ENCODE results near the gene C19orf67. TPM values are rescaled to one million over a fixed set of nuclear protein-coding genes. Genes with fewer than 3 reads are reported as not detected.

The C19orf67 gene
- total RNA-seq, 1 experiment from 2014 or later = 0.28 TPM

- in situ Hi-C loops (cut with HindIII; ENCODE audit: low pct_unique_long_range_greater_than_20kb, low sequenced_read_pairs) (no loop called here), intact Hi-C loops (cut with micrococcal nuclease; ENCODE audit: unreplicated experiment) (no loop called here)
- Histone ChIP-seq H3K27me3 (ENCODE audit: control insufficient read depth, insufficient read depth, low read length) (no peaks in the 10 kb centered on the region), H3K4me1 (ENCODE audit: control insufficient read depth, insufficient read depth, low read length) (peaks cover 5% of the 10 kb centered on the region; the same call in 1 of the 2 replicates), H3K4me3 (ENCODE audit: low read depth in 2 of 2, low read length in 2 of 2) (no peak overlapping the region), H3K9me3 (ENCODE audit: control insufficient read depth, insufficient read depth, low read depth, low read length) (no peaks in the 10 kb centered on the region), H3K27ac (ENCODE audit: low read length) (no peak overlapping the region), H3K36me3 (ENCODE audit: control insufficient read depth, insufficient read depth, low read length) (no peaks in the 10 kb centered on the region)
- ATAC-seq (no peak), DNase-seq (ENCODE audit: low read depth, low spot score) (no peak)
- POLR2A ChIA-PET = no interaction called here
- CTCF ChIA-PET = interaction anchor here (0.6 to 0.8 kb wide), 2 partner anchors 18 to 143 kb away, joined by 3 to 4 read pairs; partner anchors contain the start of gene MISP3
- no peak for TF ChIP-seq TCF7L2 (IDR thresholded peaks at IDR 0.05; ENCODE audit: low read depth, low read length)
- no TSS peak for BruUV-seq (replicated peaks)
Observed at GRCh38 chr19:14054721-14055120, 30.9 kb downstream of the C19orf67 start.

DNA sequence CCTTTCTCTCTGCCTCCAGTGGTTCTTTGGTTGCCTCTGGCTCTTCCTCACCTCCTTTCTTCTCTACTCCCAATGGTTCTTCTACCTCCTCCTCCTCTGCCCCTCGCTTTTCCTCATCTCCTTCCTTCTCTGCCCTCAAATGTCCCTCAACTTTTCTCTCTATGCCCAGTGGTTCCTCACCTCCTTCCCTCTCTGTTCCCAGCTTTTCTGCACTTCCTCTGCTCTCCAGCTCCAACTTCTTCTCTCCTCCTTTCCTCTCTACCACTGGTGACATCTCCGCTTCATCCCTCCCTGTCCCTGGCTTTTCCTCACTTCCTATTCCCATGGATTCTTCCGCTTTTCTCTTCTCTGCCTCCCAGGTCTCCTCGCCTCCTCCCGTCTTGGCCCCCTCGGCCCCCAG, 31.5 kb downstream of the C19orf67 start:
- BruUV-seq (replicated peaks) = no TSS peak
- Histone ChIP-seq H3K27me3 (ENCODE audit: control insufficient read depth, insufficient read depth, low read length) (no peaks in the 10 kb centered on the region), H3K36me3 (ENCODE audit: control insufficient read depth, insufficient read depth, low read length) (no peaks in the 10 kb centered on the region), H3K27ac (ENCODE audit: low read length) (no peak overlapping the region), H3K4me3 (ENCODE audit: low read depth in 2 of 2, low read length in 2 of 2) (no peak overlapping the region), H3K4me1 (ENCODE audit: control insufficient read depth, insufficient read depth, low read length) (peaks cover 5% of the 10 kb centered on the region; the same call in 1 of the 2 replicates), H3K9me3 (ENCODE audit: control insufficient read depth, insufficient read depth, low read depth, low read length) (no peaks in the 10 kb centered on the region)
- intact Hi-C loops (cut with micrococcal nuclease; ENCODE audit: unreplicated experiment) (no loop called here), in situ Hi-C loops (cut with HindIII; ENCODE audit: low pct_unique_long_range_greater_than_20kb, low sequenced_read_pairs) (no loop called here)
- ChIA-PET CTCF (interaction anchor here (0.6 to 0.8 kb wide), 2 partner anchors 18 to 19 kb away, joined by 3 to 4 read pairs; partner anchors contain the start of gene MISP3), POLR2A (no interaction called here)
- TF ChIP-seq CTCF (IDR thresholded peaks at IDR 0.05) (no peak), POLR2AphosphoS5 (IDR thresholded peaks at IDR 0.05; ENCODE audit: low read depth, low read length) (no peak), TCF7L2 (IDR thresholded peaks at IDR 0.05; ENCODE audit: low read depth, low read length) (no peak)
- TF ChIP-seq, protein P1, sequence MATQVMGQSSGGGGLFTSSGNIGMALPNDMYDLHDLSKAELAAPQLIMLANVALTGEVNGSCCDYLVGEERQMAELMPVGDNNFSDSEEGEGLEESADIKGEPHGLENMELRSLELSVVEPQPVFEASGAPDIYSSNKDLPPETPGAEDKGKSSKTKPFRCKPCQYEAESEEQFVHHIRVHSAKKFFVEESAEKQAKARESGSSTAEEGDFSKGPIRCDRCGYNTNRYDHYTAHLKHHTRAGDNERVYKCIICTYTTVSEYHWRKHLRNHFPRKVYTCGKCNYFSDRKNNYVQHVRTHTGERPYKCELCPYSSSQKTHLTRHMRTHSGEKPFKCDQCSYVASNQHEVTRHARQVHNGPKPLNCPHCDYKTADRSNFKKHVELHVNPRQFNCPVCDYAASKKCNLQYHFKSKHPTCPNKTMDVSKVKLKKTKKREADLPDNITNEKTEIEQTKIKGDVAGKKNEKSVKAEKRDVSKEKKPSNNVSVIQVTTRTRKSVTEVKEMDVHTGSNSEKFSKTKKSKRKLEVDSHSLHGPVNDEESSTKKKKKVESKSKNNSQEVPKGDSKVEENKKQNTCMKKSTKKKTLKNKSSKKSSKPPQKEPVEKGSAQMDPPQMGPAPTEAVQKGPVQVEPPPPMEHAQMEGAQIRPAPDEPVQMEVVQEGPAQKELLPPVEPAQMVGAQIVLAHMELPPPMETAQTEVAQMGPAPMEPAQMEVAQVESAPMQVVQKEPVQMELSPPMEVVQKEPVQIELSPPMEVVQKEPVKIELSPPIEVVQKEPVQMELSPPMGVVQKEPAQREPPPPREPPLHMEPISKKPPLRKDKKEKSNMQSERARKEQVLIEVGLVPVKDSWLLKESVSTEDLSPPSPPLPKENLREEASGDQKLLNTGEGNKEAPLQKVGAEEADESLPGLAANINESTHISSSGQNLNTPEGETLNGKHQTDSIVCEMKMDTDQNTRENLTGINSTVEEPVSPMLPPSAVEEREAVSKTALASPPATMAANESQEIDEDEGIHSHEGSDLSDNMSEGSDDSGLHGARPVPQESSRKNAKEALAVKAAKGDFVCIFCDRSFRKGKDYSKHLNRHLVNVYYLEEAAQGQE (IDR thresholded peaks at IDR 0.05; ENCODE audit: insufficient read depth in 1 of 2, low read depth in 2 of 2, low read length in 1 of 2) = no peak
- DNase-seq (ENCODE audit: low read depth, low spot score) (no peak), ATAC-seq (no peak)

- DNase-seq (ENCODE audit: low read depth, low spot score) (no peak), ATAC-seq (no peak)
- Histone ChIP-seq H3K4me3 (ENCODE audit: low read depth in 2 of 2, low read length in 2 of 2) (no peak overlapping the region), H3K9me3 (ENCODE audit: control insufficient read depth, insufficient read depth, low read depth, low read length) (no peaks in the 10 kb centered on the region), H3K4me1 (ENCODE audit: control insufficient read depth, insufficient read depth, low read length) (peaks cover 5% of the 10 kb centered on the region; the same call in 1 of the 2 replicates), H3K27ac (ENCODE audit: low read length) (no peak overlapping the region), H3K27me3 (ENCODE audit: control insufficient read depth, insufficient read depth, low read length) (no peaks in the 10 kb centered on the region), H3K36me3 (ENCODE audit: control insufficient read depth, insufficient read depth, low read length) (no peaks in the 10 kb centered on the region)
- TF ChIP-seq, protein P1 (IDR thresholded peaks at IDR 0.05; ENCODE audit: insufficient read depth in 1 of 2, low read depth in 2 of 2, low read length in 1 of 2) = no peak
- TF ChIP-seq POLR2AphosphoS5 (IDR thresholded peaks at IDR 0.05; ENCODE audit: low read depth, low read length) (no peak), SIN3A (IDR thresholded peaks at IDR 0.05; ENCODE audit: borderline replicate concordance, insufficient read depth, low read depth, low read length) (no peak), CTCF (IDR thresholded peaks at IDR 0.05) (no peak), TCF7L2 (IDR thresholded peaks at IDR 0.05; ENCODE audit: low read depth, low read length) (no peak)
- ChIA-PET POLR2A (no interaction called here), CTCF (interaction anchor here (0.6 kb wide), 1 partner anchor 18 kb away, joined by 4 read pairs; no protein-coding TSS in a partner anchor)
- BruUV-seq (replicated peaks) = no TSS peak
- intact Hi-C loops (cut with micrococcal nuclease; ENCODE audit: unreplicated experiment) = no loop called here
- in situ Hi-C loops (cut with HindIII; ENCODE audit: low pct_unique_long_range_greater_than_20kb, low sequenced_read_pairs) = no loop called here
Observed at GRCh38 chr19:14053500-14053899, 32.1 kb downstream of the C19orf67 start.

Data from Panc1 (cell line).